Ishikawa (cell line): ENCODE results near the gene SDK2.

Experiments used
- CEBPB ChIP-seq: IDR thresholded peaks from 2 replicates; pipeline ENCODE4 v1.6.1; 2012
- CREB1 ChIP-seq: IDR thresholded peaks from 2 replicates; pipeline ENCODE4 v1.6.1; 2012; ENCODE audit warnings: low read depth
- EGR1 ChIP-seq: IDR thresholded peaks from 2 replicates; pipeline ENCODE4 v1.6.1; 2012
- EP300 ChIP-seq: IDR thresholded peaks from 2 replicates; pipeline ENCODE4 v1.6.1; 2012; ENCODE audit warnings: borderline replicate concordance
- FOXM1 ChIP-seq: IDR thresholded peaks from 2 replicates; pipeline ENCODE4 v1.6.1; 2012; ENCODE audit warnings: low read depth, borderline replicate concordance
- MAX ChIP-seq: IDR thresholded peaks from 2 replicates; pipeline ENCODE4 v1.6.1; 2012
- NFIC ChIP-seq: IDR thresholded peaks from 2 replicates; pipeline ENCODE4 v1.6.1; 2012
- RAD21 ChIP-seq: IDR thresholded peaks from 2 replicates; pipeline ENCODE4 v1.6.1; 2012; ENCODE audit warnings: low read depth
- REST ChIP-seq: IDR thresholded peaks from 2 replicates; pipeline ENCODE4 v1.6.1; 2012; ENCODE audit warnings: low read depth, mild to moderate bottlenecking
- TAF1 ChIP-seq: IDR thresholded peaks from 2 replicates; pipeline ENCODE4 v1.6.1; 2012; ENCODE audit warnings: low read depth, mild to moderate bottlenecking
- TCF12 ChIP-seq: IDR thresholded peaks from 2 replicates; pipeline ENCODE4 v1.6.1; 2012; ENCODE audit warnings: low read depth
- USF1 ChIP-seq: IDR thresholded peaks from 2 replicates; pipeline ENCODE4 v1.6.1; 2012
- YY1 ChIP-seq: IDR thresholded peaks from 2 replicates; pipeline ENCODE4 v1.6.1; 2012; ENCODE audit warnings: low read depth
- ZBTB7A ChIP-seq: IDR thresholded peaks from 2 replicates; pipeline ENCODE4 v1.6.1; 2012; ENCODE audit warnings: low read depth

GRCh38 chr17:73658821-73659515 is 14.7 kb upstream of the SDK2 start:
- no peak for TF ChIP-seq FOXM1
- TF ChIP-seq EP300: no peak
- TF ChIP-seq MAX: no peak
- no peak for TF ChIP-seq REST
- TF ChIP-seq RAD21: no peak
- no peak for TF ChIP-seq CEBPB
- no peak for TF ChIP-seq USF1
- TF ChIP-seq TCF12: no peak
- no peak for TF ChIP-seq EGR1
- no peak for TF ChIP-seq YY1
- TF ChIP-seq NFIC: no peak
- no peak for TF ChIP-seq TAF1
- TF ChIP-seq ZBTB7A: no peak
- no peak for TF ChIP-seq CREB1
